ENCODE measurements around the gene BPIFA3.

DNA sequence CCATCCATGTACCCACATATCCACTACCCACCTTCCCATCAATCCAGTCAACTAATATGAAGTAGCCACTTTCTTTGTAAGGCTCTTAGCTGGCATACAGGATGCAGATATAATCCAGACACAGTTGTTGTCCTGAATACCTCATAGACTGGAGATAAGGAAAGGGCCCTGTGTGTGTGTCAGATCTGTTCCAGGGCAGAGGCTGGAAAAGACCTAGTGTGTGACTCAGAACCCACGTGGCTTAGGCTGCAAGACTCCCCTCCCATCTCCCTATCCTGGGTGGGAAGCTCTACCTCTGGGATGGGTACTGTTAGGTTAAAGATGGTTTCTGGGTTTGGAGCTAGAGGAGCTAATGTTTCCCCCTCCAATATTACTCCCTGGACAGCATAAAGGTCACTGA is 22.3 kb downstream of the BPIFA3 start:
- TF ChIP-seq CTCF (conservative IDR thresholded peaks at IDR 0.05): no peak
- TF ChIP-seq EZH2 (IDR thresholded peaks at IDR 0.05; ENCODE audit: low read depth): no peak
